Osteocyte (in vitro differentiated cells): ENCODE data around the gene ACTN4. TPM values are rescaled to one million over a fixed set of nuclear protein-coding genes. Genes with fewer than 3 reads are reported as not detected.

ENCODE experiments used
- DNase-seq: peaks from one replicate; pipeline ENCODE4 v3.0.0; 2021; ENCODE audit warnings: mixed read lengths; ENCODE audit not compliant: unreplicated experiment; ENCODE audit errors: extremely low spot score
- H3K27ac Mint-ChIP-seq: one replicate; pipeline ENCODE4 v1.8.0; 2021; ENCODE audit warnings: mild to moderate bottlenecking, mixed read lengths; ENCODE audit not compliant: unreplicated experiment
- H3K27me3 Mint-ChIP-seq: one replicate; pipeline ENCODE4 v1.8.0; 2021; ENCODE audit warnings: mixed read lengths; ENCODE audit not compliant: unreplicated experiment
- H3K36me3 Mint-ChIP-seq: one replicate; pipeline ENCODE4 v1.8.0; 2021; ENCODE audit warnings: mixed read lengths; ENCODE audit not compliant: unreplicated experiment
- H3K4me1 Mint-ChIP-seq: one replicate; pipeline ENCODE4 v1.8.0; 2021; ENCODE audit warnings: mixed read lengths; ENCODE audit not compliant: unreplicated experiment
- H3K4me3 Mint-ChIP-seq: one replicate; pipeline ENCODE4 v1.8.0; 2021; ENCODE audit warnings: mild to moderate bottlenecking, moderate library complexity, mixed read lengths; ENCODE audit not compliant: unreplicated experiment
- H3K9me3 Mint-ChIP-seq: one replicate; pipeline ENCODE4 v1.8.0; 2021; ENCODE audit warnings: mixed read lengths; ENCODE audit not compliant: unreplicated experiment
- total RNA-seq: library from RNA; stranded (reverse); gene quantifications from 2 replicates; pipeline ENCODE4 v1.2.1, GENCODE V29; 2021
- TF ChIP-seq, protein P1 (sequence below): fragments of 200-600 bp; sonication (generic); IDR thresholded peaks from 2 replicates; pipeline ENCODE4 v1.5.0; 2021; ENCODE audit warnings: antibody characterized with exemption, mild to moderate bottlenecking, moderate library complexity

ACTN4 gene
- total RNA-seq, 1 donor from 2014 or later, result 525 TPM

GRCh38 chr19:38717051-38717450 is 69.6 kb downstream of the ACTN4 start:
- Mint-ChIP-seq H3K4me3 (no peak overlapping the region), H3K36me3 (peaks cover 16% of the 10 kb centered on the region), H3K4me1 (peaks cover 32% of the 10 kb centered on the region), H3K27ac (no peak overlapping the region), H3K9me3 (no peaks in the 10 kb centered on the region), H3K27me3 (no peaks in the 10 kb centered on the region)
- DNase-seq, result no peak
- TF ChIP-seq, protein P1, sequence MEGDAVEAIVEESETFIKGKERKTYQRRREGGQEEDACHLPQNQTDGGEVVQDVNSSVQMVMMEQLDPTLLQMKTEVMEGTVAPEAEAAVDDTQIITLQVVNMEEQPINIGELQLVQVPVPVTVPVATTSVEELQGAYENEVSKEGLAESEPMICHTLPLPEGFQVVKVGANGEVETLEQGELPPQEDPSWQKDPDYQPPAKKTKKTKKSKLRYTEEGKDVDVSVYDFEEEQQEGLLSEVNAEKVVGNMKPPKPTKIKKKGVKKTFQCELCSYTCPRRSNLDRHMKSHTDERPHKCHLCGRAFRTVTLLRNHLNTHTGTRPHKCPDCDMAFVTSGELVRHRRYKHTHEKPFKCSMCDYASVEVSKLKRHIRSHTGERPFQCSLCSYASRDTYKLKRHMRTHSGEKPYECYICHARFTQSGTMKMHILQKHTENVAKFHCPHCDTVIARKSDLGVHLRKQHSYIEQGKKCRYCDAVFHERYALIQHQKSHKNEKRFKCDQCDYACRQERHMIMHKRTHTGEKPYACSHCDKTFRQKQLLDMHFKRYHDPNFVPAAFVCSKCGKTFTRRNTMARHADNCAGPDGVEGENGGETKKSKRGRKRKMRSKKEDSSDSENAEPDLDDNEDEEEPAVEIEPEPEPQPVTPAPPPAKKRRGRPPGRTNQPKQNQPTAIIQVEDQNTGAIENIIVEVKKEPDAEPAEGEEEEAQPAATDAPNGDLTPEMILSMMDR, result no peak

GRCh38 chr19:38717855-38718254 is 70.4 kb downstream of the ACTN4 start:
- DNase-seq, result no peak
- H3K27ac Mint-ChIP-seq, result peak overlapping the region; percentile 92
- no peak overlapping the region for H3K4me3 Mint-ChIP-seq
- peaks cover 37% of the 10 kb centered on the region for H3K4me1 Mint-ChIP-seq
- TF ChIP-seq, protein P1, result no peak
- H3K27me3 Mint-ChIP-seq, result no peaks in the 10 kb centered on the region
- H3K36me3 Mint-ChIP-seq, result peaks cover 20% of the 10 kb centered on the region
- H3K9me3 Mint-ChIP-seq, result no peaks in the 10 kb centered on the region

- peaks cover 14% of the 10 kb centered on the region for H3K36me3 Mint-ChIP-seq
- peak; percentile 93 for DNase-seq
- H3K4me3 Mint-ChIP-seq, result peak overlapping the region; percentile 14
- H3K4me1 Mint-ChIP-seq, result peaks cover 37% of the 10 kb centered on the region
- TF ChIP-seq, protein P1, result peak; percentile 70
- no peaks in the 10 kb centered on the region for H3K9me3 Mint-ChIP-seq
- no peaks in the 10 kb centered on the region for H3K27me3 Mint-ChIP-seq
- peak overlapping the region; percentile 92 for H3K27ac Mint-ChIP-seq
Observed at GRCh38 chr19:38718747-38719543, 71.5 kb downstream of the ACTN4 start.

GRCh38 chr19:38719761-38720558 is 72.5 kb downstream of the ACTN4 start:
- H3K36me3 Mint-ChIP-seq, result peaks cover 10% of the 10 kb centered on the region
- H3K9me3 Mint-ChIP-seq, result no peaks in the 10 kb centered on the region
- DNase-seq, result no peak
- no peaks in the 10 kb centered on the region for H3K27me3 Mint-ChIP-seq
- TF ChIP-seq, protein P1, result no peak
- H3K4me3 Mint-ChIP-seq, result no peak overlapping the region
- peaks cover 37% of the 10 kb centered on the region for H3K4me1 Mint-ChIP-seq
- peak overlapping the region; percentile 92 for H3K27ac Mint-ChIP-seq
